GM06990 (cell line): ENCODE measurements around the gene DHPS.

Experiments
- DNase-seq: peaks from one replicate; pipeline ENCODE4 v3.0.0-alpha.2; 2011; ENCODE audit not compliant: insufficient read length; ENCODE audit errors: extremely low read depth
- H3K27me3 ChIP-seq: replicated peaks from 2 replicates; pipeline ENCODE4 v1.6.0; 2011; ENCODE audit warnings: low read length; ENCODE audit not compliant: control insufficient read depth, insufficient read depth
- H3K36me3 ChIP-seq: 2 replicates; pipeline ENCODE4 v1.5.1; 2011; ENCODE audit warnings: low read length; ENCODE audit not compliant: control insufficient read depth, insufficient read depth
- H3K4me3 ChIP-seq: replicated peaks from 2 replicates; pipeline ENCODE4 v1.5.1; 2011; ENCODE audit warnings: low read depth, mild to moderate bottlenecking, control low read depth, low read length
- TF ChIP-seq, protein P1 (sequence below): IDR thresholded peaks from 2 replicates; pipeline ENCODE4 v1.5.1; 2011; ENCODE audit warnings: low read length, control low read depth, mild to moderate bottlenecking, inconsistent platforms; ENCODE audit not compliant: insufficient read depth, poor library complexity, severe bottlenecking

Gene DHPS

DNA sequence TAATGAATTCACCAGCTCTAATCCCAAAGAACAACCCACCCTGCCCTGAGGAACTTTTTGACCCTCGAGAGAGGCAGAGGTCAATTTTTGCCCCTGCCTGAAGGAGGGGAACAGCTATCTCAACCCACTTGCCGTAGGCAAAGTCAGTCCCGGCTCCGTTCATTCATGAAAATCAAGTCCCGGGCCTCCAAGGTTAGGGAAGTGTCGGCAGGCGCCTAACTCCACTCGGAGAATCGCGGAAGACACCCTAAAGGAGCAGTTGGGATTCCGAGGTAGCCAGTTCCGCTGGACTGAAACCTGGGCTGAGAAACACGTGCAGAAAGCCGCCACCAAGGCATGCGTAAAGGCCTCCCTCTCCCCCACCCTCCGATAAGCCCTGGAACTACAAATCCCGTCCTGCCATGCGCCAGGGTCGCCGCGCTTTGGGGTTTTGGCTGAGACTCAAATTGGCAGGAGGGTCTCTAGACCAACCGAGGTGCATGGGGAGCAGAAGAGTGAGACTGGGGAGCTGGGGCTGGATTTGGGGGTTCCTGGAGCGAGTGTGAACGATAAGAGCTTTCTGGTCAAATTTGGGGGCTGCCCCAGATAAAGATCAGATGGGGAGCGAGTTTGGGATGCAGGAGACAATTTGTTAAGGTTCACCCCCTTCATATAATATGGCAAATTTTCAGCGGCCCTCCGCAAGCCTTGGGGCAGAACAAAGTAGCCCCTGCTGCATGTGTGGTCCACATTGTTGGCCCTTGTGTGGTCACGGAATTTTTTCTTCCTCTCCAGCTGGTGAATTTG, 42.2 kb upstream of the DHPS start, which contains the start of gene TNPO2:
TNPO2 (minus strand) TSS at position 292 of the 786 bp plus-strand sequence. CDS start 2,955 bp downstream, outside the sequence.
- TF ChIP-seq, protein P1, sequence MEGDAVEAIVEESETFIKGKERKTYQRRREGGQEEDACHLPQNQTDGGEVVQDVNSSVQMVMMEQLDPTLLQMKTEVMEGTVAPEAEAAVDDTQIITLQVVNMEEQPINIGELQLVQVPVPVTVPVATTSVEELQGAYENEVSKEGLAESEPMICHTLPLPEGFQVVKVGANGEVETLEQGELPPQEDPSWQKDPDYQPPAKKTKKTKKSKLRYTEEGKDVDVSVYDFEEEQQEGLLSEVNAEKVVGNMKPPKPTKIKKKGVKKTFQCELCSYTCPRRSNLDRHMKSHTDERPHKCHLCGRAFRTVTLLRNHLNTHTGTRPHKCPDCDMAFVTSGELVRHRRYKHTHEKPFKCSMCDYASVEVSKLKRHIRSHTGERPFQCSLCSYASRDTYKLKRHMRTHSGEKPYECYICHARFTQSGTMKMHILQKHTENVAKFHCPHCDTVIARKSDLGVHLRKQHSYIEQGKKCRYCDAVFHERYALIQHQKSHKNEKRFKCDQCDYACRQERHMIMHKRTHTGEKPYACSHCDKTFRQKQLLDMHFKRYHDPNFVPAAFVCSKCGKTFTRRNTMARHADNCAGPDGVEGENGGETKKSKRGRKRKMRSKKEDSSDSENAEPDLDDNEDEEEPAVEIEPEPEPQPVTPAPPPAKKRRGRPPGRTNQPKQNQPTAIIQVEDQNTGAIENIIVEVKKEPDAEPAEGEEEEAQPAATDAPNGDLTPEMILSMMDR, result no peak
- Histone ChIP-seq H3K4me3 (peak within 1 kb of the TSS; percentile 90), H3K36me3 (peaks cover 6% of the 10 kb centered on the region), H3K27me3 (no peaks in the 10 kb centered on the region)
- peak; percentile 74 for DNase-seq

DNA sequence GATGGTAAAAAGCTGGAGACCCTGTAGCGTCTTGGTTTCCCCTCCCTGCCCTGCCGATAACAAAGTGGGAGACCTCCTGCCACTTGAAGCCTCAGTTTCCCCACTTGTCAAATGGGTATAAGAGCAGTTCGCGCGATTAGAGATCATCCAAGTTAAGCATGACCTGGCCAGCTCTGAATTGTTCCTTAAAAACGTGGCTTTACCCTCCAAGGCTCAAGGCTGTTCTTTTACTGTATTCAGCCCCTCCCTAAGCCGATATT, 41.6 kb upstream of the DHPS start:
- Histone ChIP-seq H3K36me3 (peaks cover 6% of the 10 kb centered on the region), H3K27me3 (no peaks in the 10 kb centered on the region), H3K4me3 (peak overlapping the region; percentile 90)
- TF ChIP-seq, protein P1, result no peak
- DNase-seq, result no peak

DNA sequence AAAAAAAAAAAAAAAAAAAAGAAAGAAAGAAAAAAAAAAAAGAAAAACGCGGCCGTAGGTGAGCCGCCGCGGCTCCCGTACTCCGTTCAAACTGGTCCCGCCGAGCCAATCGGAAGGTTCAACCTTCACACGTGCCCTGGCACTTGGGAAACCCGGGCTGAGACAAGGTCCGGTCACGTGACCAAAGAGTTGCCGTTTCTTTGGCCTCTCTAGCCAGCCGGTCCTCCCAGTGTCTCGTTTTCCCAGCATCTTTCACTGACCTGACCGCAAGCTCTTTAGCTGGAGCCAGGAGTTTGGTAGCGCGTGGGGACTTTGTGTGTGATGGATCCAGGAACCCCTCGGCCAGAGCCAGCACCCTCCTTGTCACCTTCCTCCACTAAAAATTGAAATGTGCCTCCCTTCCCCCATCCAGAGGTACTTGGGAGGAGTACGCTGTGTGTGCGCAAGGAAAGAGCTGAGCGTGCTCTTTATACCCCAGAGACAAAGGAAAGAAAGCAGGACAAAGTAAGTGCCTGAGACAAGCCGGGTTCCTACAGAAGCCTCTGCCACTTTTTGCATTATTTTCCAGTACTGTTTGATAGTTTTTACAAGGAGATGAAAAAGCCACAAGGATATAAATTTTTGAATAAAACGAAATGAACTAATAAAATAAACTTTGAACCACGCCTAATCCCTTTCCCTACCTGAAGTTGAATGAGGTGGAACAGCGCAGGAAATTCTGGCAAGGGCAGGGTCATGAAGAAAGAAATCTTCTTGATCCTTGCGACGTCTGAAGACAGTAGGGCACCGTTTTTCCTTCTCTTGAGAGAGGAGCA, 41.1 kb upstream of the DHPS start:
- Histone ChIP-seq H3K27me3 (no peaks in the 10 kb centered on the region), H3K36me3 (peaks cover 4% of the 10 kb centered on the region), H3K4me3 (peak overlapping the region; percentile 90)
- DNase-seq, result peak; percentile 89
- TF ChIP-seq, protein P1, result no peak

DNA sequence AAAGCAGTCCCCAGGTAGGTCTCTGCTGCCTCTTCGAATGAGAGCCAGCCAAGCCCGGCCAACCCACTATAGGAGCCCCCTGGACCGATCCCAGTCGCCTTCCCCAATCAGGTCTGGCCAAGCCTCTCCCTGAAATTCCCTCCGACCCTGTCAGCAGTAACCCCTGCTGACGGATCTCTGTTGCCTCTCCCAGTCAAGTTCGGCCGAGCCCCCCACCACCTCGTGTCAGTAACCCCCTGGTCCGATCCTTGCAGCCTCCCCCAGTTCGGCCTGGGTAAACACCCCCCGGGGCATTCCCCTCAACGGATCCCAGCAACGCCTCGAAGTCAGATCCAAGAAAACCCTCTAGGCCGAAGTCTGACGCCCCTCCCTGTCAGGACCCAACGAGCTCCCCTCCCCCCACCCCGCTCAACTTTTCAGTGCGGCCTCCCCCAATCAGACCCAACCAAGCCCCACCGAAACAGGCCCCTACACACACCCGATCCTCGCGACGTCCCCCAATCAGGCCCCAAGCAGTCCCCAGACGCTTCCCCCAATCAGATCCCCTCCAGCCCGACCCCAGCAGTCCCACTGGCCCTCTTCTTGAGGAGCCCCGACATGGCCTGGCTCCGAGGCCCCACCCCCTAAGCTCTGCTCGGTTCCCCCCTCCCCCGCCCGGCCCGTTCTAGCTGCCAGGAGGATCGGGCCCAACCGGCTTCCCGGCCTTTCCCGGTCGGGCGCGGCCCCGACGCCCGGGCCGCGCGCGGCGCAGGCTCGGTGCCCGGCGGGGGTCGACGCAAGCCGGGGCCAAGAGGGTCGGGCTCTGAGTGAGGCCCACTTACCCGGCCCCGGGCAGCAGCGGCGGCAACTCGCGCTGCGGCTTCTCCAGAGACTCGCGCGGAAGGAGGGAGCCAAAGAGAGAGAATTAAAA, 40.2 kb upstream of the DHPS start:
- peaks cover 2% of the 10 kb centered on the region for H3K36me3 ChIP-seq
- TF ChIP-seq, protein P1, result no peak
- peak; percentile 74 for DNase-seq
- H3K27me3 ChIP-seq, result no peaks in the 10 kb centered on the region
- peak overlapping the region; percentile 90 for H3K4me3 ChIP-seq

DNA sequence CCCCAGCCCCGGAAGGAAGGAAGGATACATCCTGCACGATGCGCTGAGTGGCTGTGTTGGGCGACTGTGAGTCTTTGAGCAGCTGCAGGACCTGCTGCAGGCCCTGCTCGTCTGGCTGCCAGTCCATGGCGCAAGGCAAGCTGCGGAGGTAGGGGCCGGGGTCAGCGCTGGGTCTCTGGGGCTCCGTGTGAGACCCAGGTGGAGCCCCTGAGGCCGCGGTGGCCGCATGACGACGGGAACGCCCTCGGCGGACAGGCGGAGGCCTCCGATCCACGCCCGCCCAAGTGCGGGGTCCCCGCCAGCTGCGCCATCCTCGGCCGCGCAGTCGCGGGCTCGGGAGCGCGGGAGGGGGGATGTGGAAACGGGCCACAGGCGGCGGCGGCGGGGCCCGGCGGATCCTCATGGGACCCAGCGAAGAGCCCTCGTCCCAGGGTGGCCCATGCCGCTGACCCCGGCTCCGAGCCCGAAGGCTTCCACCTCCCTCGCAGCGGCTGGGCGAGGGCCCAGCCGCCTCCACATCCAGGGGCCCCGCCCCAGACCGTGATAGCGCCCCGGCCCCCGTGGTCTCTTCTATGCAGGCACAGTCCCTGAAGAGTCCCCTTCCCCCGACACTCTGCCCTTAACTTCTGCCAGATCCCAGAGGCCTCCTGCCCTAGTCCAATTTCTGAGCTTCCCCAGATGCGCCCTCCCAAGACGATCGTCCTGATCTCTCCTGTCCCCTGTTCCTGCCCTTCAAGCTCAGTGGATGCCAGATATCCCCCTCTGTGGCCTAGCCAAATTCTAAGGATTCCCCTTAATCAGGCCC, 39.4 kb upstream of the DHPS start:
- Histone ChIP-seq H3K4me3 (peak overlapping the region; percentile 90), H3K27me3 (no peaks in the 10 kb centered on the region), H3K36me3 (peaks cover 5% of the 10 kb centered on the region)
- TF ChIP-seq, protein P1, result no peak
- DNase-seq, result no peak
